GM19240 (cell line): ENCODE data around the gene KIF16B.

Experiments
- DNase-seq: peaks from one replicate; pipeline ENCODE4 v3.0.0; 2011; ENCODE audit warnings: low spot score; ENCODE audit not compliant: insufficient read length

The KIF16B gene

GRCh38 chr20:16296931-16297330, 276.3 kb downstream of the KIF16B start:
- DNase-seq: no peak

- no peak for DNase-seq
Observed at GRCh38 chr20:16295534-16295933, 277.7 kb downstream of the KIF16B start.

- no peak for DNase-seq
Observed at GRCh38 chr20:16293590-16293989, 279.7 kb downstream of the KIF16B start.

- no peak for DNase-seq
Observed at GRCh38 chr20:16292226-16292880, 280.9 kb downstream of the KIF16B start.

GRCh38 chr20:16290358-16290757, 282.9 kb downstream of the KIF16B start:
- DNase-seq: no peak

GRCh38 chr20:16287776-16288175, 285.5 kb downstream of the KIF16B start:
- DNase-seq: no peak

GRCh38 chr20:16286601-16287000, 286.6 kb downstream of the KIF16B start:
- no peak for DNase-seq

- no peak for DNase-seq
Observed at GRCh38 chr20:16284385-16285100, 288.7 kb downstream of the KIF16B start.

GRCh38 chr20:16283978-16284377, 289.3 kb downstream of the KIF16B start:
- no peak for DNase-seq

GRCh38 chr20:16283307-16283706, 289.9 kb downstream of the KIF16B start:
- no peak for DNase-seq

GRCh38 chr20:16280219-16280618, 293.0 kb downstream of the KIF16B start:
- no peak for DNase-seq

GRCh38 chr20:16279320-16279719, 293.9 kb downstream of the KIF16B start:
- DNase-seq: no peak

- no peak for DNase-seq
Observed at GRCh38 chr20:16273812-16274555, 299.3 kb downstream of the KIF16B start.

GRCh38 chr20:16272780-16273360, 300.4 kb downstream of the KIF16B start:
- DNase-seq: no peak

- DNase-seq: no peak
Observed at GRCh38 chr20:16271450-16271849, 301.8 kb downstream of the KIF16B start.

GRCh38 chr20:16270989-16271388, 302.3 kb downstream of the KIF16B start:
- no peak for DNase-seq

GRCh38 chr20:16270314-16270931, 302.8 kb downstream of the KIF16B start:
- no peak for DNase-seq

- DNase-seq: no peak
Observed at GRCh38 chr20:16267526-16267925, 305.7 kb downstream of the KIF16B start.

GRCh38 chr20:16265334-16265733, 307.9 kb downstream of the KIF16B start:
- DNase-seq: no peak

GRCh38 chr20:16263582-16263981, 309.7 kb downstream of the KIF16B start:
- DNase-seq: no peak

- no peak for DNase-seq
Observed at GRCh38 chr20:16262594-16262993, 310.7 kb downstream of the KIF16B start.
